ENCODE data around the gene PJA2. TPM values are rescaled to one million over a fixed set of nuclear protein-coding genes. Genes with fewer than 3 reads are reported as not detected.
A peak's percentile ranks its signal among the peaks of the same experiment; 100 is the strongest.

Gene PJA2
- total and polyA plus RNA-seq, 9 of the 15 experiments (the other 6 are each of a cell fraction or from before 2014, with no cell fraction given): 25.1 to 82.1 (median 50.1) TPM

GRCh38 chr5:109409844-109410388 is at the start of gene PJA2 (continued):
- TF ChIP-seq PTTG1 (tag; IDR thresholded peaks at IDR 0.05; ENCODE audit: low read depth) (no peak), TFAP4 (CRISPR knock-in tag; IDR thresholded peaks at IDR 0.05; ENCODE audit: borderline replicate concordance) (peak; percentile 36; the same call in 1 of the 2 replicates), ZNF609 (CRISPR knock-in tag; IDR thresholded peaks at IDR 0.05; ENCODE audit: borderline replicate concordance) (no peak), ZSCAN32 (CRISPR knock-in tag; IDR thresholded peaks at IDR 0.05) (no peak), THRB (CRISPR knock-in tag; conservative IDR thresholded peaks at IDR 0.05) (no peak), MAFK (IDR thresholded peaks at IDR 0.05; ENCODE audit: low read length) (no peak; the same call in 1 of the 2 replicates), ZNF354B (CRISPR knock-in tag; IDR thresholded peaks at IDR 0.05) (no peak), RUNX1 (IDR thresholded peaks at IDR 0.05; ENCODE audit: low read depth) (no peak), BRD4 (IDR thresholded peaks at IDR 0.05) (no peak), ZNF318 (IDR thresholded peaks at IDR 0.05; ENCODE audit: borderline replicate concordance in 1 of 2, low read depth in 1 of 2) (no peak), EGR1 (conservative IDR thresholded peaks at IDR 0.05) (peak; percentile 95), RHOXF2B (CRISPR knock-in tag; conservative IDR thresholded peaks at IDR 0.05) (no peak), KLF6 (CRISPR knock-in tag; IDR thresholded peaks at IDR 0.05; ENCODE audit: borderline replicate concordance) (no peak; the same call in 1 of the 2 replicates)
